ENCODE results near the gene ALDH3A2.

ALDH3A2 gene

DNA sequence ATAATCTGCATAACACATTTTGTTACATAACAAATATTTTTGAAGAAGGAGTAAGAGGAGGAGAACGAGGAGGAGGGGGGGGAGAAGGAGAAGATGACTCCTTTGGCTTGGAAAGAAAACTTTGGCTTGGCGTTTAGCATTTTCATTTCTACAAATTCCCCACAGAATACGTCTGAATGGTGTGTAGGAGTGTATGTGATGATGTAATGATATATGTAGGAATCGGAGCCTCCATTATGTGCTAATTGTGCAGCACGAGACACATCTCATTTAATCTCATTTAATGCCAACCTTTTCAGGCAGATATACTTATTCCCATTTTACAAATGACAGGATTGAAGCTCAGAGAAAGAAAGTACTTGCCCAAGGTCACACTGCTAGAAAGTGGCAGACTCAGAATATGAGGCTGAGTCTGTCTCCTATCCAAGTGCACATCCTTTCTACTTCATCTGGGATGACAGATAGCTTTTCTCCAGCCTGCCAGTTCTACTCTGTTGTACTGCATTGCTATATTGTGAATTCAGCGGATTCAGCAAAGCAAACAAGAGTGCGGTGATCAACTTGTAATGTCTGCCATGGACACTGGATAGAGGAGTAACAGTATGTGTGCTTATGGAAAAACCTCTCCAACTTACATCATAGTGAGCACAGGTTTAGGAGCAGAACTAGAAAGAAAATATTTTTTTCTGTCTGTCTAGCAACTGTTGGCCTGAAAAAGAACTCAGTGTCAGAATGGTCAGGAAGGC lies 78.3 kb downstream of the ALDH3A2 start:
- H3K27ac ChIP-seq (ENCODE audit: low read depth, low read length) = peak overlapping the region; percentile 92
- peaks cover 22% of the 10 kb centered on the region for H3K4me1 ChIP-seq (ENCODE audit: control insufficient read depth, insufficient read depth, low read length)
- H3K27me3 ChIP-seq (ENCODE audit: control insufficient read depth, insufficient read depth, low read length) = no peaks in the 10 kb centered on the region
- H3K4me3 ChIP-seq (ENCODE audit: low read length) = no peak overlapping the region
- H3K36me3 ChIP-seq (ENCODE audit: control insufficient read depth, insufficient read depth, low read length) = no peaks in the 10 kb centered on the region
- no peak overlapping the region for H3K9ac ChIP-seq (ENCODE audit: low read length)
